Activated CD8-positive, alpha-beta T cell treated with anti-CD3 and anti-CD28 coated beads, Interleukin-2, amount 10 ng/mL, durations not matched to agents 7 days and 5 days (primary cell): Measurements from ENCODE around the gene DNAJC12. TPM values are rescaled to one million over a fixed set of nuclear protein-coding genes. Genes with fewer than 3 reads are reported as not detected.
A peak's percentile ranks its signal among the peaks of the same experiment; 100 is the strongest.
"Not testable (repeated sequence)": the region's sequence is repeated elsewhere in the genome, so short reads cannot be mapped to it uniquely, and the experiment has no call there.

Experiments
- ATAC-seq: fragments of 150-1000 bp; cut with Tn5 transposase; one replicate; pipeline ENCODE4 v1.10.0; 2021; ENCODE audit warnings: moderate library complexity
- CTCF ChIA-PET: fragments of 350-600 bp; sonication (Branson Sonifier 250); formaldehyde crosslinking; loops from one replicate; lab custom pipeline; 2021; ENCODE audit warnings: antibody characterized with exemption; lab: Charles Lee
- POLR2A ChIA-PET: fragments of 350-600 bp; sonication (Branson Sonifier 250); formaldehyde crosslinking; loops from one replicate; lab custom pipeline; 2021; ENCODE audit warnings: antibody characterized with exemption; lab: Charles Lee
- DNase-seq: peaks from one replicate; pipeline ENCODE4 v3.0.0-alpha.2; 2020
- H3K27ac Mint-ChIP-seq: one replicate; pipeline ENCODE4 v1.8.0; 2021; ENCODE audit warnings: mild to moderate bottlenecking, mixed read lengths
- H3K27me3 Mint-ChIP-seq: one replicate; pipeline ENCODE4 v1.8.0; 2021; ENCODE audit warnings: low read depth, mixed read lengths
- H3K36me3 Mint-ChIP-seq: one replicate; pipeline ENCODE4 v1.8.0; 2021; ENCODE audit warnings: low read depth, mixed read lengths
- H3K4me1 Mint-ChIP-seq: one replicate; pipeline ENCODE4 v1.8.0; 2021; ENCODE audit warnings: low read depth, mixed read lengths
- H3K4me3 Mint-ChIP-seq: one replicate; pipeline ENCODE4 v1.8.0; 2021; ENCODE audit warnings: mild to moderate bottlenecking, mixed read lengths
- H3K9me3 Mint-ChIP-seq: one replicate; pipeline ENCODE4 v1.8.0; 2022; ENCODE audit warnings: mixed read lengths; ENCODE audit not compliant: insufficient read depth
- total RNA-seq, 2 experiments: library from RNA; stranded (reverse); gene quantifications; one replicate each; pipeline ENCODE4 v1.2.3, GENCODE V29; 2021

DNAJC12 gene
- 1 to 10 TPM; 2.6 to 3.0 TPM for total RNA-seq

DNA sequence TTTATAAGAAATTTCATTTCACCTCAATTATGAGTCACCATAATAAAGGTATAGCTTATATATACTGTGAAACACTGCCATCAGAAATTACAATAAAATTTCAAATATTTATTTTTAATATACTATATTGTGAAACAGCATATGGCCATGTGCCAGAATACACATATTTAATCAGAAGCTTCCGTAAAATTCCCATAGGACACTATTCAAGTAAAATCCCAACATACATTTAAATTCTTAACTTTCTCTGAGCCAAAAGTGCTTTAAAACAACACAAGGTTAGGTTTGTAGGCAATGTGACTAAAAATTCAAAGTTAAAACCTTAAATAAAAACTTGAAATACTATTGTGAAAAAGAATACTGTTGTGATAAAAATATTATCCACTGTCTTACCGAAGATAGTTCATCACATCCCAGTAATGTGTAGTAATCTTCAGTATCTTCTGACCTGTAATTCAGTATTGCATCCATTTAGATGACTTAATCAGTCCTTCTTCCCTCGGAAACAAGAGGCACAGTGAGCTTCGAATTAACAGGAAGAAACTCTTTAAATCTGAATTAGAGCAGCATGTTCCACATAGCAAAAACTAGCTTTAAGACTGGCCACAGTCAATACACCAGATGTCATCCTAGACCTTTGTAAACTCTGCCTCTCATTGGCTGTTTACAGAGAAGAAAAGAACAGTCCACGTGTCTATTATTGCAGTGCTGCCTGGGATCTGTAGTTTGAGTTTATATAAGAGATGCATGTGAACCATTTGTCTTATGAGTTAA, at the start of gene DNAJC12:
Gene DNAJC12, minus strand, starts transcription at position 648 of the 774 bp plus-strand sequence. Its CDS starts 177 bp downstream, at position 471.
- Mint-ChIP-seq H3K27ac (peak within 1 kb of the TSS; percentile 10), H3K9me3 (peaks cover 5% of the 10 kb centered on the region), H3K4me1 (peaks cover 13% of the 10 kb centered on the region), H3K4me3 (peak within 1 kb of the TSS; percentile 58), H3K36me3 (no peaks in the 10 kb centered on the region), H3K27me3 (no peaks in the 10 kb centered on the region)
- ChIA-PET CTCF (interaction anchor here (1.7 to 2.1 kb wide), 4 partner anchors 10 to 49 kb away, joined by 4 to 10 read pairs (median 7); no protein-coding TSS in a partner anchor), POLR2A (interaction anchor here (0.8 to 1.5 kb wide), 2 partner anchors 12 to 48 kb away, joined by 3 to 9 read pairs; no protein-coding TSS in a partner anchor)
- DNase-seq = no peak
- peak; percentile 91 for ATAC-seq

DNA sequence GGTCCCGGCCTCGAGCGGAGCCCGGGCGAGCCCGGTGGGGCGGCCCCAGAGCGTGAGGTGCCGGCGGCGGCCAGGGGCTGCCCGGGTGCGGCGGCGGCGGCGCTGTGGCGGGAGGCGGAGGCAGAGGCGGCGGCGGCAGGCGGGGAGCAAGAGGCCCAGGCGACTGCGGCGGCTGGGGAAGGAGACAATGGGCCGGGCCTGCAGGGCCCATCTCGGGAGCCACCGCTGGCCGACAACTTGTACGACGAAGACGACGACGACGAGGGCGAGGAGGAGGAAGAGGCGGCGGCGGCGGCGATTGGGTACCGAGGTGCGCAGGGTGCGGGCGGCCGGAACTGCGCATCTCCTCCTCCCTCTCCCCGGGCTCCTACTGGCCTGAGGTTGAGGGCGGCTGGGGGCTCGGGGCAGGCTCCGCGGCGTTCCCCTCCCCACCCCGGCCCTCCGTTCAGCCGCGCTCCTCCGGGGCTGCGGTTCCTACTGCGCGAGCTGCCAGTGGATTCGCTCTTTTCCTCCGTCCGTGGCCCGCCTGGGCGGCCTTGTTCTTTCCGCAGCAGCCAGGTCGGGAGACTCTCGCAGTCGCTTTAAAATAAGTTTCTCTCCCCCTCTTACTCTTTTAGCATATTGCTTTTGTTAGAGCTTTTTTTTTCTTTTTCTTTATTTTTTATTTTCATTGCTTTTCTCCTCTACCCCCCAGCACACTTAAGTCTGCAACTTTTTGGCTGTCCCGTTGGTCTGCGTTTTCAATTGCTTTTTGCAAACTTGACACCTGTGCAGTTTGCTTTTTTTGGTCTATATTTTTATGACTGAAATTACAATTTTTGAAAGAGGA, 47.1 kb upstream of the DNAJC12 start:
- H3K4me1 Mint-ChIP-seq = peaks cover 34% of the 10 kb centered on the region

DNA sequence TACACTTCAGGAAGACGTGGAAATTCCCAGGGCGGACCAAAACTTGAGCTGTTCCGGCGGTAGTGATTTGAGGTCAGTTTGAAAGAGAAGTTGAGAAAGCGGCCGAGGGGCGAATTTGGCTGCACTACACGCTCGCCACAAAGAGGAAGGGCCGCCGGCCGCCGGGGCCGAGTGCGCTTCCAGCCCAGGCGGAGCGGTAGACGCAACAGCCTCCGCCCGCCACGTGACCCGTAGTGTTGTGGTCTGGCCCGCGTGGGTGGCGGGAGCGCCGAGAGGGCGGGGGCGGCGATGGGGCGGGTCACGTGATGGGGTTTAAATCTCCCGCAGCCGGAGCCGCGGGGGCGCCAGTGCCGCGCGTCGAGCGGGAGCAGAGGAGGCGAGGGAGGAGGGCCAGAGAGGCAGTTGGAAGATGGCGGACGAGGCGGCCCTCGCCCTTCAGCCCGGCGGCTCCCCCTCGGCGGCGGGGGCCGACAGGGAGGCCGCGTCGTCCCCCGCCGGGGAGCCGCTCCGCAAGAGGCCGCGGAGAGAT, 46.4 kb upstream of the DNAJC12 start, which contains the start of gene SIRT1:
Gene SIRT1, plus strand, starts transcription at position 344 of the 529 bp plus-strand sequence. Its CDS starts 66 bp downstream, at position 410.
- H3K4me1 Mint-ChIP-seq = peaks cover 31% of the 10 kb centered on the region
- ATAC-seq (peak; percentile 85), DNase-seq (peak; percentile 94)
- H3K36me3 Mint-ChIP-seq = peaks cover 25% of the 10 kb centered on the region
- no peaks in the 10 kb centered on the region for H3K9me3 Mint-ChIP-seq
- ChIA-PET CTCF (interaction anchor here (0.8 to 5.9 kb wide), 6 partner anchors 28 to 272 kb away, joined by 3 to 30 read pairs (median 8); no protein-coding TSS in a partner anchor), POLR2A (interaction anchor here (0.6 to 1.0 kb wide), 4 partner anchors 35 to 1164 kb away, joined by 3 to 4 read pairs (median 4); no protein-coding TSS in a partner anchor)
- H3K27me3 Mint-ChIP-seq = no peaks in the 10 kb centered on the region
- peak within 1 kb of the TSS; percentile 93 for H3K27ac Mint-ChIP-seq
- H3K4me3 Mint-ChIP-seq = peak within 1 kb of the TSS; percentile 93

More for the DNA sequence above, 47.1 kb upstream of the DNAJC12 start:
- Mint-ChIP-seq H3K27ac (peak overlapping the region; percentile 92), H3K9me3 (no peaks in the 10 kb centered on the region), H3K27me3 (no peaks in the 10 kb centered on the region), H3K4me3 (peak overlapping the region; percentile 93), H3K36me3 (peaks cover 31% of the 10 kb centered on the region)
- DNase-seq (peak; percentile 84), ATAC-seq (peak; percentile 81)
- ChIA-PET CTCF (interaction anchor here (0.8 to 5.9 kb wide), 5 partner anchors 29 to 271 kb away, joined by 3 to 30 read pairs (median 10); no protein-coding TSS in a partner anchor), POLR2A (interaction anchor here (0.6 to 1.6 kb wide), 12 partner anchors 8 to 449 kb away, joined by 3 to 6 read pairs (median 4); partner anchors contain the start of genes HNRNPH3 and PBLD)

DNA sequence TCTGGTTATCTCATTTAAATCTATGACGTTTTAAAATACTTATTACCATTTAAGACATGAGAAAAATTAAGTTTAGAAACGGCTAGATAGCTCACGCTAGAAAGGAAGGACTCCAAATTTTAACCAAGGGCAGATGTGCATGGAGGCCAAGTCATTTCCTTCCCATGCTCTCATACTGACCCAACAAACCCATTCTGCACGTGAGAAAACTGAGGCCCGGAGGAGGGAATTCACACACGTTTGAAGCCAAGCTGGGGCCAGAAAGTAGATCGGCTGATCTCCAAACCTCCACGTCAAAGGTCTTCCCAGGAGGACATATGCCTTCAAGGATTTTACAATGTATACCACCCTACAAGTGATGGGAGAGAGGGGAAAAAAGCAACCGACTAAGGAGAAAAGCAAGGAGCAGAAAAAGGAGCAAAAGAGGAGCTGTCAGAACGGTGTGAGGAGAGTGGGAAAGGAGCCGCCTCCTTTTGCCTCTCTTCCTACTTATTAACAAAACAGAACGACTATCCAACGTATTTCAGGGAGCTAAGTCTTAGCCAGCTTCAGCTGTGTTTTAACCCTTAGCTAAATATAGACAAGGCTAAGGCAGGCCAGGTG, 45.8 kb upstream of the DNAJC12 start:
- peak overlapping the region; percentile 80 for H3K4me3 Mint-ChIP-seq
- H3K4me1 Mint-ChIP-seq = peaks cover 25% of the 10 kb centered on the region
- H3K27ac Mint-ChIP-seq = peak overlapping the region; percentile 93
- CTCF ChIA-PET = interaction anchor here (0.8 to 5.9 kb wide), 6 partner anchors 27 to 272 kb away, joined by 3 to 30 read pairs (median 8); no protein-coding TSS in a partner anchor
- H3K36me3 Mint-ChIP-seq = peaks cover 20% of the 10 kb centered on the region
- no peaks in the 10 kb centered on the region for H3K9me3 Mint-ChIP-seq
- ATAC-seq (no peak), DNase-seq (peak; percentile 26)
- no peaks in the 10 kb centered on the region for H3K27me3 Mint-ChIP-seq
- POLR2A ChIA-PET = interaction anchor here (0.6 to 1.0 kb wide), 4 partner anchors 34 to 1164 kb away, joined by 3 to 4 read pairs (median 4); no protein-coding TSS in a partner anchor

DNA sequence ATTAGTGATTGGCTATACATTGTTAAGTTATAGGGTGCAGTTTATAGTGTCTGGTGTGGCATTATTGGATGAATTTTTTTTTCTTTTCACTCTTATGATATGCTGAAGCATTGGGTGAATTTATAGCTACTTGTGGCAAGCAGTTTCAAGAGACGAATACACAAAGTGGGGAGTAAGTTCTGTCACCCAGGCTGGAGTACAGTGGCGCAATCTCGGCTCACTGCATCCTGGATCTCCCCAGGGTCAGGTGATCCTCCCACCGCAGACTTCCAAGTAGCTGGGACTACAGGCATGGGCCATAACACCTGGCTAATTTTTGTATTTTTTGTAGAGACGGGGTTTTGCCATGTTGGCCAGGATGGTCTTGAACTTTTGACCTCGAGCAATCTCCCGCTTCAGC, 40.1 kb upstream of the DNAJC12 start:
- H3K4me3 Mint-ChIP-seq = no peak overlapping the region
- H3K36me3 Mint-ChIP-seq = no peaks in the 10 kb centered on the region
- H3K4me1 Mint-ChIP-seq = no peaks in the 10 kb centered on the region
- POLR2A ChIA-PET = interaction anchor here (0.6 kb wide), 2 partner anchors 98 to 383 kb away, joined by 3 to 6 read pairs; no protein-coding TSS in a partner anchor
- no peak overlapping the region for H3K27ac Mint-ChIP-seq
- H3K27me3 Mint-ChIP-seq = no peaks in the 10 kb centered on the region
- CTCF ChIA-PET = interaction anchor here (0.9 kb wide), 1 partner anchor 23 kb away, joined by 6 read pairs; no protein-coding TSS in a partner anchor
- no peaks in the 10 kb centered on the region for H3K9me3 Mint-ChIP-seq
- no peak for ATAC-seq
- DNase-seq = no peak

DNA sequence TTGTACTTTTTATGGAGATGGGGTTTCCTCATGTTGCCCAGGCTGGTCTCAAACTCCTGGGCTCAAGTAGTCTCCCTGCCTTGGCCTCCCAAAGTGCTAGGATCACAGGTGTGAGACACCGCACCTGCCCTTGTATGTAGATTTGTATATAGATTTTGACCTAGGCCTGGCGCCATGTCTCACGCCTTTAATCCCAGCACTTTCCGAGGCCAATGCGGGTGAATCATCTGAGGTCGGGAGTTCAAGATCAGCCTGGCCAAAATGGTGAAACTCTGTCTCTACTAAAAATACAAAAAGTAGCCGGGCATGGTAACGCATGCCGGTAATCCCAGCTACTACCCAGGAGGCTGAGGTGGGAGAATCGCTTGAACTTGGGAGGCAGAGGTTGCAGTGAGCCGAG, 39.4 kb upstream of the DNAJC12 start:
- H3K9me3 Mint-ChIP-seq, H3K27me3 Mint-ChIP-seq, CTCF ChIA-PET, H3K36me3 Mint-ChIP-seq, H3K27ac Mint-ChIP-seq, H3K4me1 Mint-ChIP-seq, H3K4me3 Mint-ChIP-seq, DNase-seq, ATAC-seq: not testable (repeated sequence)
- POLR2A ChIA-PET = interaction anchor here (0.6 to 0.7 kb wide), 3 partner anchors 8 to 384 kb away, joined by 3 to 6 read pairs (median 3); no protein-coding TSS in a partner anchor

DNA sequence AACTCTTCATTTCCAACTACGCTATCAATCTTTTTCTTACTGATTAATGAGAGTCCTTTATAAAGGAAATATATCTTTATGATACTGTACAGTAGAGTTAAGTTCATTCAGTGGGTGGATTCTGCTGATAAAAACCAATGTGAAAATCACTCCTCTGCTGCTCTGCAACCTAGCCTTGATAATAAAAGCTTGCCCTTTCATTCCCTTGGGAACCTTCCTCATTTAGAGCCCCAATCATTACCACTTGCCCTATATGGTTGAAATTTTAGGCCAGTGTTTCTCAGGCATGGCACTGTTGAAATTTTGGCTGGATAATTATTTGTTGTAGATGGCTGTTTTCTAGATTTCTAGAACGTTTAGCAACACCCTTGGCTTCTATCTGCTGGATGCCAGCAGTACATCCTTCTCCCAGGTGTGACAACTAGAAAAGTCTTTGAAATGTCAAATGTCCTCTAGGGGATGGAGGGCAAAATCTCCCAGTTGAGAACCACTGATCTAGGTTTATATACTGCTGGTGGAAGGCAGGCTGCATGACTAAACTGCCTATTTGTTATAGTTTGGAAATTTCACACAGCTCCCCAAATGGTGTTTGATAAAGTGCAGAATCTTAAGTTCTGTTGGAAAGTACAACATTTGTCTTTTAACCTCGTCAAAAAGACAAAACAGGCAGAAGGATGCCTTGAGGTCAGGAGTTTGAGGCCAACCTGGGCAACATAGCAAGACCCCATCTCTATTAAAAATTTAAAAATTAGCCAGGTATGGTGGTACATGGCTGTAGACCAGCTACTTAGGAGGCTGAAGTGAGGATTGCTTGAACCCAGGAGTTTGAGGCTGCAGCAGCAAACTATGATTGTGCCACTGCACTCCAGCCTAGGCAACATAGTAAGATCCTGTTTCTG, 37.6 kb upstream of the DNAJC12 start:
- H3K4me3 Mint-ChIP-seq = no peak overlapping the region
- no peaks in the 10 kb centered on the region for H3K27me3 Mint-ChIP-seq
- no peaks in the 10 kb centered on the region for H3K36me3 Mint-ChIP-seq
- H3K27ac Mint-ChIP-seq = no peak overlapping the region
- H3K4me1 Mint-ChIP-seq = no peaks in the 10 kb centered on the region
- ChIA-PET CTCF (interaction anchor here (1.0 kb wide), 1 partner anchor 20 kb away, joined by 3 read pairs; no protein-coding TSS in a partner anchor), POLR2A (no interaction called here)
- ATAC-seq = no peak
- DNase-seq = no peak
- no peaks in the 10 kb centered on the region for H3K9me3 Mint-ChIP-seq

DNA sequence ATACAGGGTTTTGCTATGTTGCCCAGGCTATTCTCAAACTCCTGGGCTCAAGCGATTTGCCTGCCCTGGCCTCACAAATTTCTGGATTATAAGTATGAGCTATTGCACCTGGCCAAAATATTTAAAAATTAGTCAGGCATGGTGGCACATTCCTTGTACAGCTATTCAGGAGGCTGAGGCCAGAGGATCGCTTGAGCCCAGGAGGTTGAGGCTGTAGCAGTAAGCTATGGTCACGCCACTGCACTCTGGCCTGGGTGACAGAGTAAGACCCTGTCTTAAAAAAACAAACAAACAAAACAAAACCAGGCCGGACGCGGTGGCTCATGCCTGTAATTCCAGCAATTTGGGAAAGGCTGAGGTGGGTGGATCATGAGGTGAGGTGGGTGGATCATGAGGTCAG, 32.0 kb upstream of the DNAJC12 start:
- DNase-seq = no peak
- H3K4me1 Mint-ChIP-seq = no peaks in the 10 kb centered on the region
- H3K4me3 Mint-ChIP-seq = no peak overlapping the region
- CTCF ChIA-PET = interaction anchor here (0.7 to 3.4 kb wide), 2 partner anchors 11 to 15 kb away, joined by 3 to 11 read pairs; no protein-coding TSS in a partner anchor
- no peak for ATAC-seq
- no peaks in the 10 kb centered on the region for H3K9me3 Mint-ChIP-seq
- no peak overlapping the region for H3K27ac Mint-ChIP-seq
- H3K36me3 Mint-ChIP-seq = no peaks in the 10 kb centered on the region
- POLR2A ChIA-PET = no interaction called here
- no peaks in the 10 kb centered on the region for H3K27me3 Mint-ChIP-seq

DNA sequence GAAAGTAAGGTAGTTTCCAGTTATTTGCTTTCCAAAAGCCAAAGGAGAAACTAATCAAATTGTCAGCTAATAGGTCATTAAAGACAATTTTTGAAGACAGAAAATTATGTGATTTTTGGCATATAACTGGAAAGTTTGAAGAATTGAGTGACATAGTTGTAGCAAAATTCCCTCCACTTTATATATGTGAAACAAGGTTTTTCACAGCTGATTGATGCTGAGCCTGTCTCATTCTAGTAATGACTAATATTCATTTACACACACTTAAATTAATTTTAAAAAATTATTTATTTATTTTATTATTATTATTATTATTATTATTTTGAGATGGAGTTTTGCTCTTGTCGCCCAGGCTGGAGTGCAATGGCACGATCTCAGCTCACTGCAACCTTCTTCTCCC, 30.1 kb upstream of the DNAJC12 start:
- Mint-ChIP-seq H3K27ac (no peak overlapping the region), H3K4me3 (no peak overlapping the region), H3K9me3 (no peaks in the 10 kb centered on the region), H3K4me1 (no peaks in the 10 kb centered on the region), H3K27me3 (no peaks in the 10 kb centered on the region), H3K36me3 (no peaks in the 10 kb centered on the region)
- no peak for DNase-seq
- CTCF ChIA-PET = interaction anchor here (1.6 to 3.4 kb wide), 2 partner anchors 13 to 289 kb away, joined by 6 to 11 read pairs; no protein-coding TSS in a partner anchor
- POLR2A ChIA-PET = no interaction called here
- ATAC-seq = no peak
